IMR-90 (cell line): Measurements from ENCODE around the gene OLAH. TPM values are rescaled to one million over a fixed set of nuclear protein-coding genes. Genes with fewer than 3 reads are reported as not detected.

Source experiments
- ATAC-seq: fragments of 200-7000 bp; cut with Tn5 transposase; 2 replicates; pipeline ENCODE4 v1.9.1; 2020; ENCODE audit warnings: low read depth, mild to moderate bottlenecking, moderate library complexity
- BruUV-seq: library from RNA; stranded (reverse); fragments of 400-500 nt; replicated peaks from 2 replicates; lab custom pipeline; 2021; lab: Mats Ljungman, UMichigan
- CTCF ChIA-PET: fragments of 300-600 bp; formaldehyde crosslinking; extraction: SDS; loops from one replicate; lab custom pipeline; 2021; ENCODE audit warnings: antibody characterized with exemption; lab: Yijun Ruan, JAX
- POLR2A ChIA-PET: fragments of 300-600 bp; sonication (Branson Sonifier 250); formaldehyde crosslinking; loops from one replicate; lab custom pipeline; 2022; ENCODE audit warnings: antibody characterized with exemption; ENCODE audit not compliant: unreplicated experiment; lab: Charles Lee
- DNase-seq: peaks from one replicate; pipeline ENCODE4 v3.0.0; 2013
- H2AFZ ChIP-seq: replicated peaks from 2 replicates; pipeline ENCODE3; 2013; ENCODE audit warnings: low read length, mild to moderate bottlenecking; ENCODE audit not compliant: poor library complexity
- H2AK5ac ChIP-seq: 2 replicates; pipeline ENCODE4 v1.6.1; 2013; ENCODE audit warnings: low read depth, low read length, inconsistent platforms
- H2AK9ac ChIP-seq: replicated peaks from 2 replicates; pipeline ENCODE3; 2013; ENCODE audit warnings: mild to moderate bottlenecking, low read depth, low read length, moderate library complexity; ENCODE audit not compliant: poor library complexity
- H2BK120ac ChIP-seq: 2 replicates; pipeline ENCODE4 v1.6.1; 2013; ENCODE audit warnings: low read depth, low read length, inconsistent platforms
- H2BK15ac ChIP-seq: 3 replicates; pipeline ENCODE4 v1.6.1; 2013; ENCODE audit warnings: low read depth, low read length, inconsistent platforms
- H2BK20ac ChIP-seq: 2 replicates; pipeline ENCODE4 v1.6.1; 2013; ENCODE audit warnings: low read depth, mild to moderate bottlenecking, inconsistent platforms, low read length, moderate library complexity
- H2BK5ac ChIP-seq: 2 replicates; pipeline ENCODE4 v1.6.1; 2013; ENCODE audit warnings: mild to moderate bottlenecking, low read depth, low read length, inconsistent platforms; ENCODE audit not compliant: poor library complexity, severe bottlenecking
- H3K14ac ChIP-seq: replicated peaks from 2 replicates; pipeline ENCODE4 v1.6.1; 2013; ENCODE audit warnings: low read depth, low read length, inconsistent platforms
- H3K18ac ChIP-seq: 2 replicates; pipeline ENCODE4 v1.6.1; 2013; ENCODE audit warnings: low read depth, low read length, control low read depth
- H3K23ac ChIP-seq: 2 replicates; pipeline ENCODE4 v1.6.1; 2013; ENCODE audit warnings: low read depth, low read length, inconsistent platforms
- H3K27ac ChIP-seq: 2 replicates; pipeline ENCODE4 v1.5.1; 2013; ENCODE audit warnings: mild to moderate bottlenecking, control low read depth, low read length; ENCODE audit not compliant: insufficient read depth
- H3K27me3 ChIP-seq: 2 replicates; pipeline ENCODE4 v1.6.1; 2013; ENCODE audit warnings: low read length; ENCODE audit not compliant: control insufficient read depth, insufficient read depth
- H3K36me3 ChIP-seq: 2 replicates; pipeline ENCODE4 v1.6.1; 2013; ENCODE audit warnings: low read length, mixed read lengths; ENCODE audit not compliant: control insufficient read depth, insufficient read depth
- H3K4ac ChIP-seq: 2 replicates; pipeline ENCODE4 v1.6.1; 2013; ENCODE audit warnings: low read depth, low read length, inconsistent platforms
- H3K4me1 ChIP-seq: 2 replicates; pipeline ENCODE4 v1.6.1; 2013; ENCODE audit warnings: low read length, mixed read lengths; ENCODE audit not compliant: control insufficient read depth, insufficient read depth
- H3K4me2 ChIP-seq: 2 replicates; pipeline ENCODE4 v1.6.1; 2013; ENCODE audit warnings: low read depth, mild to moderate bottlenecking, control low read depth, low read length, moderate library complexity
- H3K4me3 ChIP-seq: 2 replicates; pipeline ENCODE4 v1.5.1; 2013; ENCODE audit warnings: low read depth, mild to moderate bottlenecking, control low read depth, low read length, moderate library complexity; ENCODE audit not compliant: insufficient read depth
- H3K56ac ChIP-seq: 2 replicates; pipeline ENCODE4 v1.6.1; 2013; ENCODE audit warnings: low read length, inconsistent platforms; ENCODE audit not compliant: insufficient read depth; ENCODE audit errors: extremely low read depth
- H3K79me1 ChIP-seq, 2 experiments: 2 replicates each; pipeline ENCODE4 v1.6.1; 2013; ENCODE audit warnings: low read length in 2 of 2, inconsistent platforms in 1 of 2, low read depth in 1 of 2
- H3K9ac ChIP-seq: 2 replicates; pipeline ENCODE4 v1.6.1; 2013; ENCODE audit warnings: low read depth, low read length, control low read depth
- H3K9me1 ChIP-seq: 2 replicates; pipeline ENCODE4 v1.6.1; 2013; ENCODE audit warnings: low read length, inconsistent platforms; ENCODE audit not compliant: insufficient read depth
- H3K9me3 ChIP-seq: 2 replicates; pipeline ENCODE4 v1.6.1; 2013; ENCODE audit warnings: low read length; ENCODE audit not compliant: control insufficient read depth, insufficient read depth
- H4K20me1 ChIP-seq: 2 replicates; pipeline ENCODE4 v1.6.1; 2013; ENCODE audit warnings: low read length, inconsistent platforms; ENCODE audit not compliant: insufficient read depth
- H4K5ac ChIP-seq: 2 replicates; pipeline ENCODE4 v1.6.1; 2013; ENCODE audit warnings: mild to moderate bottlenecking, low read depth, low read length, control low read depth
- H4K8ac ChIP-seq, 2 experiments: 2 replicates each; pipeline ENCODE4 v1.6.1; 2013; ENCODE audit warnings: low read depth in 2 of 2, low read length in 2 of 2, control low read depth in 1 of 2, inconsistent platforms in 1 of 2
- H4K91ac ChIP-seq: 2 replicates; pipeline ENCODE4 v1.6.1; 2013; ENCODE audit warnings: low read depth, low read length, inconsistent platforms; ENCODE audit not compliant: insufficient read depth
- BHLHE40 ChIP-seq: fragments of 150-350 bp; IDR thresholded peaks from 2 replicates; pipeline ENCODE4 v1.6.1; 2016; ENCODE audit warnings: mild to moderate bottlenecking, low read depth, low read length
- CEBPB ChIP-seq: IDR thresholded peaks from 2 replicates; pipeline ENCODE4 v1.6.1; 2012; ENCODE audit warnings: low read depth, low read length, improper control_type of control experiment
- CHD1 ChIP-seq: IDR thresholded peaks from 2 replicates; pipeline ENCODE4 v1.6.1; 2012; ENCODE audit warnings: low read depth, low read length, improper control_type of control experiment
- CTCF ChIP-seq: conservative IDR thresholded peaks from 2 replicates; pipeline ENCODE4 v1.5.1; 2012; ENCODE audit warnings: mild to moderate bottlenecking, low read depth, low read length, improper control_type of control experiment
- FOS ChIP-seq: fragments of 150-350 bp; IDR thresholded peaks from 2 replicates; pipeline ENCODE4 v1.6.1; 2016; ENCODE audit warnings: low read depth, low read length
- MAFK ChIP-seq: IDR thresholded peaks from 2 replicates; pipeline ENCODE4 v1.6.1; 2012; ENCODE audit warnings: low read depth, low read length, improper control_type of control experiment
- MAZ ChIP-seq: IDR thresholded peaks from 2 replicates; pipeline ENCODE4 v1.6.1; 2012; ENCODE audit warnings: low read depth, mild to moderate bottlenecking, low read length, improper control_type of control experiment, moderate library complexity, borderline replicate concordance
- MXI1 ChIP-seq: IDR thresholded peaks from 2 replicates; pipeline ENCODE4 v1.6.1; 2012; ENCODE audit warnings: low read depth, mild to moderate bottlenecking, low read length, moderate library complexity, borderline replicate concordance
- NFE2L2 ChIP-seq: fragments of 150-350 bp; IDR thresholded peaks from 2 replicates; pipeline ENCODE4 v1.6.1; 2016; ENCODE audit warnings: low read depth, mild to moderate bottlenecking, low read length
- POLR2A ChIP-seq: IDR thresholded peaks from 2 replicates; pipeline ENCODE4 v1.6.1; 2012; ENCODE audit warnings: mild to moderate bottlenecking, low read depth, low read length
- RAD21 ChIP-seq: IDR thresholded peaks from 2 replicates; pipeline ENCODE4 v1.6.1; 2012; ENCODE audit warnings: low read length, improper control_type of control experiment
- RCOR1 ChIP-seq: IDR thresholded peaks from 2 replicates; pipeline ENCODE4 v1.6.1; 2012; ENCODE audit warnings: mild to moderate bottlenecking, low read length, improper control_type of control experiment; ENCODE audit not compliant: insufficient replicate concordance
- RFX5 ChIP-seq: IDR thresholded peaks from 2 replicates; pipeline ENCODE4 v1.8.0; 2012; ENCODE audit warnings: low read depth, mild to moderate bottlenecking, low read length, moderate library complexity
- SMC3 ChIP-seq: fragments of 150-350 bp; IDR thresholded peaks from 2 replicates; pipeline ENCODE4 v1.6.1; 2016; ENCODE audit warnings: low read depth, mild to moderate bottlenecking, antibody characterized with exemption, low read length, moderate library complexity
- USF2 ChIP-seq: fragments of 150-350 bp; IDR thresholded peaks from 2 replicates; pipeline ENCODE4 v1.6.1; 2017; ENCODE audit warnings: mild to moderate bottlenecking, antibody characterized with exemption, low read length, low read depth
- WGBS, 2 experiments: methylation state at CpG; one replicate each; pipeline versions ENCODE4 v1.1.5 to v1.1.7; 2013; ENCODE audit warnings: missing lambda C conversion rate in 2 of 2; ENCODE audit not compliant: insufficient read length in 1 of 2; ENCODE audit errors: extremely low coverage in 2 of 2; 5-methylcytosine and 5-hydroxymethylcytosine counted together
- dilution Hi-C: fragments of 300-500 bp; cut with HindIII; formaldehyde crosslinking; loops from one replicate; pipeline ENCODE4 v1.14.3; 2018; ENCODE audit warnings: low sequenced_read_pairs; ENCODE audit not compliant: unreplicated experiment
- in situ Hi-C: fragments of 300-500 bp; cut with MboI; formaldehyde crosslinking; loops from 3 replicates; pipeline ENCODE4 v1.14.3; 2019; ENCODE audit warnings: low sequenced_read_pairs, inconsistent platforms, mixed read lengths
- intact Hi-C: fragments of 100-400 bp; cut with micrococcal nuclease; formaldehyde crosslinking; loops from 2 replicates; pipeline ENCODE4 v1.10.0; 2022
- polyA plus RNA-seq, 3 experiments: library from polyadenylated mRNA; depleted of rRNA; stranded (reverse); fragments of >200 nt; gene quantifications; 2 replicates each; pipeline ENCODE4 v1.2.3, GENCODE V29; 2012; ENCODE audit warnings: low replicate concordance in 1 of 3
- total RNA-seq: library from RNA; depleted of rRNA; stranded (reverse); fragments of >200 nt; gene quantifications from 2 replicates; pipeline ENCODE4 v1.2.3, GENCODE V29; 2012
- TF ChIP-seq, protein P1 (sequence below): fragments of 150-350 bp; IDR thresholded peaks from 2 replicates; pipeline ENCODE4 v1.6.1; 2016; ENCODE audit warnings: low read depth, mild to moderate bottlenecking, low read length, moderate library complexity, borderline replicate concordance

Gene OLAH
- total and polyA plus RNA-seq, 2 of the 4 experiments (the other 2 are of a cell fraction) = not detected

DNA sequence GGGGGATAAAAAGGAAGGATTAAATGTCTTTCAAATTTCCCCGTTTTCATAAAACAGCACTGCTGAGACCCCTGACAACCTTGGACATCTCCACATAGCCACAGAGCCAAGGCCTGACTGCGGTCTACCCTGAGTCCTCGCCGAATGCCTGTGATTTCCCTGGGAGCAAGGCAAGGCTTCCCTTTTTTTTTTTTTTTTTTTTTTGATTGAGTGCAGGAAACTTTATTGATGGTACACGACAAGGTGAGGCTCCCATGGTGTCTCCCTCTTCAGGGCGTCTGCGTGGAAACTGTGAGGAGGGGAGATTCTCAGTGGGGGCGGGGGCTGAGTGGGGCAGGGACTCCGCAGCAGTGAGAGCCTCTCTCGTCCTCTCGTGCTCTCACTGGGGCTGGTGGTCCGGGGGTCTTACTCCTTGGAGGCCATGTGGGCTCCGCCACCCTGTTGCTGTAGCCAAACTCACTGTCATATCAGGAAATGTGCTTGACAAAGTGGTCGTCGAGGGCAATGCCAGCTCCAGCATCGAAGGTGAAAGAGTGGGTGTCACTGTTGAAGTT lies 49.2 kb downstream of the OLAH start:
- no peak overlapping the region for H3K27ac ChIP-seq
- H3K79me1 ChIP-seq = peaks cover 4 to 5% of the 10 kb centered on the region in 2 experiments
- H4K5ac ChIP-seq = no peak overlapping the region
- no peak overlapping the region for H3K56ac ChIP-seq
- no peak overlapping the region for H2BK15ac ChIP-seq
- H2BK120ac ChIP-seq = no peak overlapping the region
- no peak overlapping the region for H3K9ac ChIP-seq
- H4K8ac ChIP-seq = no peak overlapping the region
- BruUV-seq = no TSS peak
- H3K23ac ChIP-seq = no peak overlapping the region
- intact Hi-C loops = no loop called here
- H4K91ac ChIP-seq = no peak overlapping the region
- H3K36me3 ChIP-seq = no peaks in the 10 kb centered on the region
- DNase-seq = no peak
- ATAC-seq = no peak
- H2BK5ac ChIP-seq = no peak overlapping the region
- no peak for TF ChIP-seq SMC3
- no peak for TF ChIP-seq CHD1
- TF ChIP-seq CTCF = no peak
- TF ChIP-seq POLR2A = no peak
- no peak for TF ChIP-seq MAZ
- TF ChIP-seq RFX5 = no peak
- TF ChIP-seq RAD21 = no peak
- TF ChIP-seq, protein P1, sequence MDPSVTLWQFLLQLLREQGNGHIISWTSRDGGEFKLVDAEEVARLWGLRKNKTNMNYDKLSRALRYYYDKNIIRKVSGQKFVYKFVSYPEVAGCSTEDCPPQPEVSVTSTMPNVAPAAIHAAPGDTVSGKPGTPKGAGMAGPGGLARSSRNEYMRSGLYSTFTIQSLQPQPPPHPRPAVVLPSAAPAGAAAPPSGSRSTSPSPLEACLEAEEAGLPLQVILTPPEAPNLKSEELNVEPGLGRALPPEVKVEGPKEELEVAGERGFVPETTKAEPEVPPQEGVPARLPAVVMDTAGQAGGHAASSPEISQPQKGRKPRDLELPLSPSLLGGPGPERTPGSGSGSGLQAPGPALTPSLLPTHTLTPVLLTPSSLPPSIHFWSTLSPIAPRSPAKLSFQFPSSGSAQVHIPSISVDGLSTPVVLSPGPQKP = no peak
- TF ChIP-seq RCOR1 = no peak
- TF ChIP-seq USF2 = no peak
- TF ChIP-seq CEBPB = no peak
- no peak for TF ChIP-seq BHLHE40
- no peak for TF ChIP-seq NFE2L2
- TF ChIP-seq FOS = no peak
- no peak for TF ChIP-seq MXI1
- no peak for TF ChIP-seq MAFK
- in situ Hi-C loops = loop anchor here (25.0 kb wide), 1 partner anchor 581 kb away; no protein-coding TSS in a partner anchor
- H3K9me3 ChIP-seq = no peaks in the 10 kb centered on the region
- H3K4me1 ChIP-seq = no peaks in the 10 kb centered on the region
- dilution Hi-C loops = no loop called here
- POLR2A ChIA-PET = no interaction called here
- no peak overlapping the region for H2BK20ac ChIP-seq
- CTCF ChIA-PET = no interaction called here
- H2AK9ac ChIP-seq = peak overlapping the region; percentile 28
- no CpG with 5 or more reads among the region's 16 CpGs for whole genome bisulfite sequencing, 2 experiments
- H3K18ac ChIP-seq = no peak overlapping the region
- H2AK5ac ChIP-seq = no peak overlapping the region
- no peak overlapping the region for H2AFZ ChIP-seq
- H3K4me2 ChIP-seq = no peak overlapping the region
- H3K4ac ChIP-seq = no peak overlapping the region
- no peaks in the 10 kb centered on the region for H4K20me1 ChIP-seq
- no peaks in the 10 kb centered on the region for H3K27me3 ChIP-seq
- H3K4me3 ChIP-seq = no peak overlapping the region
- H3K9me1 ChIP-seq = peaks cover 4% of the 10 kb centered on the region; the same call in 1 of the 2 replicates
- H3K14ac ChIP-seq = no peak overlapping the region
